Stimulated activated CD4-positive, alpha-beta T cell treated with anti-CD3 and anti-CD28 coated beads, TNF-alpha, amount 100 ng/mL, for 4 hours (primary cell): Measurements from ENCODE around the gene SLC9A3.
"Not testable (repeated sequence)": the region's sequence is repeated elsewhere in the genome, so short reads cannot be mapped to it uniquely, and the experiment has no call there.

Experiments
- DNase-seq, 3 experiments: peaks; one replicate each; pipeline ENCODE4 v3.0.0-alpha.2; 2020; ENCODE audit warnings: low read depth in 3 of 3

Gene SLC9A3

GRCh38 chr5:490116-491106, 33.8 kb downstream of the SLC9A3 start:
- no peak for DNase-seq

GRCh38 chr5:489689-490080, 34.6 kb downstream of the SLC9A3 start:
- no peak for DNase-seq

- no peak for DNase-seq
These were observed 35.2 kb downstream of the SLC9A3 start for GRCh38 chr5:488744-489688.

- DNase-seq = no peak
These were observed 36.0 kb downstream of the SLC9A3 start for GRCh38 chr5:488241-488640.

- not testable (repeated sequence) for DNase-seq
These were observed 37.7 kb downstream of the SLC9A3 start for GRCh38 chr5:486597-486996.

- no peak for DNase-seq
These were observed 38.2 kb downstream of the SLC9A3 start for GRCh38 chr5:485946-486491.

GRCh38 chr5:485113-485945, 38.9 kb downstream of the SLC9A3 start:
- no peak for DNase-seq

- no peak for DNase-seq
These were observed 39.7 kb downstream of the SLC9A3 start for GRCh38 chr5:484556-484955.

GRCh38 chr5:483434-484140, 40.7 kb downstream of the SLC9A3 start:
- no peak for DNase-seq

- no peak for DNase-seq
These were observed 41.2 kb downstream of the SLC9A3 start for GRCh38 chr5:483011-483410.

GRCh38 chr5:482506-482905, 41.7 kb downstream of the SLC9A3 start:
- no peak for DNase-seq

- DNase-seq = no peak
These were observed 42.2 kb downstream of the SLC9A3 start for GRCh38 chr5:482021-482420.

- no peak for DNase-seq
These were observed 42.9 kb downstream of the SLC9A3 start for GRCh38 chr5:481347-481746.

GRCh38 chr5:479566-480319, 44.5 kb downstream of the SLC9A3 start:
- no peak for DNase-seq

- no peak for DNase-seq
These were observed 45.2 kb downstream of the SLC9A3 start for GRCh38 chr5:478982-479535.

GRCh38 chr5:478369-478981, 45.8 kb downstream of the SLC9A3 start:
- DNase-seq = no peak

GRCh38 chr5:477871-478270, 46.4 kb downstream of the SLC9A3 start:
- no peak for DNase-seq

- DNase-seq = no peak
These were observed 47.0 kb downstream of the SLC9A3 start for GRCh38 chr5:477247-477646.

- DNase-seq = no peak
These were observed 47.5 kb downstream of the SLC9A3 start for GRCh38 chr5:476814-477175.
